T follicular helper cell (primary cell): ENCODE results near the gene PCED1B.
"Not testable (repeated sequence)": the region's sequence is repeated elsewhere in the genome, so short reads cannot be mapped to it uniquely, and the experiment has no call there.

Experiments
- DNase-seq: peaks from one replicate; pipeline ENCODE4 v3.0.0-alpha.2; 2020; ENCODE audit warnings: low read depth

Gene PCED1B

GRCh38 chr12:47166365-47166764 is 86.9 kb downstream of the PCED1B start:
- DNase-seq = no peak

DNA sequence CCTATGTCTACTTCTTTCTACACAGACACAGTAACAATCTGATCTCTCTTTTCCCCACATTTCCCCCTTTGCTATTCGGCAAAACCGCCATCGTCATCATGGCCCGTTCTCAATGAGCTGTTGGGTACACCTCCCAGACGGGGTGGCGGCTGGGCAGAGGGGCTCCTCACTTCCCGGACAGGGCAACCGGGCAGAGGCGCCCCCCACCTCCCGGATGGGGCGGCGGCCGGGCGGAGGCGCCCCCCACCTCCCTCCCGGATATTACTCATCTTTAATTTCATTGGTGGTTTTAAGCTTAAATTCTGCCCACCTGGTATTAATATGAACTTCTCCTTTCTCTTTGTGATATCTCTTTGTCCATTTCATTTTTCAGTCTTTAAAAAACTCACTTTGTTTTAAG is 90.9 kb downstream of the PCED1B start:
- not testable (repeated sequence) for DNase-seq

DNA sequence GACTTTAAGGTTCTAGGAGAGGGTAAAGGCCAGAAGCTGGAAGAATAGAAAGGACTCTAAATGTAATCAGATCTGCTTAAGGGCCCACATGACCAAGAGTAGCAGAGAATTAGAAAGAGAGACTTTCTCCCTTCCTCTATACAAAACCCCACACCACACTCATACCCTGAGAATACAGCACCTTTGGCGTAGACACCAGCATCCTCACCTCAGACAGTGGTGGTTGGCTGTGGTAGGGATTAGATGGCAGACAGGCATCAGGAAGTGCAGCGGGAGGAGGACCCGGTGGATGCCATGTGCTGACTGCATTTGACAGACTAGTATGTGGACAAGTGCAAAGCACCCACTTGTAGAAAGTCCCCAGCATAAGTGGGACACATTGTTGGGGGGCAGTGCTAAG is 98.6 kb downstream of the PCED1B start:
- no peak for DNase-seq

GRCh38 chr12:47182164-47182938 is 102.9 kb downstream of the PCED1B start:
- DNase-seq = not testable (repeated sequence)

DNA sequence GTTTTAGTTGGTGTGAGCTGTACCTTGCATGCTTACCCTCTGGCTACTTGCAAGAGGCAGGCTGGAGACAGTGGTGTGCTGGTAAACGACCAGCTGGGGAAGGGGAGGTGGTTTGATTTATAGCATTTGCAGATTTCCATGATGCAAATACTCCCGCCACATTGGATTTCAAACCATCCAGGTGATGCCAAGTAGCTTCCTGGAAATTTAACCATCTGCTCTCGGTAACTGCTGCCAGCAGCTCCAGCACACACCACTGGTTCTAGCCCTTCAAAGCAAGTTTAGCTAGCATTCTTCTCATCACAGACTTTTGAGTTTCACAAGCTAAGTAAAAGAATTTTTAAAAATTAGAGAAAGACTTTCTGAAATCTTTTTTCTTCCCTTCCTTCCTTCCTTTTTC is 104.8 kb downstream of the PCED1B start:
- DNase-seq = no peak

DNA sequence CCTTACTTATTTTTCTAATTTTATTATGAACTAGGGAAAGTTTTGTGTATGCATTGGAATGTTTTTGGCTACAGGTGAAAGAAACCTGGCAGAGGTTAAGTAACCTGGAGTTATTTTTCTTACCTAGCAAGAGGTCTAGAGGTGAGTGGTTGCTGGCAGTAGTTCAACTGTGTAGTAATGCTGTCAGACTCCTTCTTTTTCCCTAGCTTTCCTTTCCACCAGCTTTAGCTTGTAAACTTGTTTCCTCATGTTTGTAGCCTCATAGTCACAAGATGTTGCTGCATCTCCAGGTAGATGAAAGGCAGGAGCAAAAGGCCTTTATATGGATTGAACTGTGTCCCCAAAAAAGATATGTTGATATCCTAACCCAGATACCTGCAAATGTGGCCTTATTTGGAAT is 105.4 kb downstream of the PCED1B start:
- no peak for DNase-seq

GRCh38 chr12:47186246-47186645 is 106.8 kb downstream of the PCED1B start:
- DNase-seq = no peak

- no peak for DNase-seq
These were observed 109.4 kb downstream of the PCED1B start for GRCh38 chr12:47188576-47189441.

DNA sequence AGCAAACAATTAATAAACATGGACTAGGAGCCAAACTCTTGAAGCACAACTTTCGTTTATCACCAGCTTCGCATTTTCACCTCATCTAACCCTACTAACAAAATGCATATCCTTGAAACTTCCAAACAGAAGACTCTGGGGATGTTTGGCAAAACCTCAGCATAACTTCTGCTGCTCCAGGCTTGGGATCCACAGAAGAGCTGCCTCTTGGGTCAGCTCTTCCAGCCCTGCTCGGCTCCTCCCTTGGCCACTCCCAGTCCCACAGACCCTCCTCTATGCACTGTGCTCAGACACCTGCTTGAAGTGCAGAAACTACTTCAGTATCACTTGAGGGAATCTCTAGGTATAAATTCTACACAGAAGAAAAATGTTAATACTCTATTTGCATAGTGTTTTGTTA is 110.3 kb downstream of the PCED1B start:
- no peak for DNase-seq

DNA sequence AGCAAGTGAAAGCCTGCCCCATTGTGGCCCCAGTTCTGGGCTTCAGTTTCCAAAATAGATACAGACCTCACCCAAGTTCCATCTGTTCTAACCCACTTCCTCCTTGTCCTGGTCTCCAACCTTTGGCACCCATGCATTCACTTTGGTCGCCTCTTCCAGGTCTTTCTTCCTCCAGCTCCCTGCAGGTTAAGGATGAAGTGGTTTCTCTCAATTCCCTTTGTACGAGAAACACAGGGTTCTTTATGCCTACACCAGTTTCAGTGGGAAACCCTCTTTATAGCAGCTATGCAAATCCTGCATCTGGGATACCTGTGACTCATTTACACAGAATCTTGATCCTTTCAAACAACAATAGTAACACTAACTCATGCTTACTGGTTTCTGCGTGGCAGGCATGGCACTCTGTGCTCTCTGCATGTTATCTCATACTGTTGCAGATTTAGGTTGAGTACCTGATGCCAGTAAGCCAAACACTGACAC is 110.9 kb downstream of the PCED1B start:
- DNase-seq = no peak

DNA sequence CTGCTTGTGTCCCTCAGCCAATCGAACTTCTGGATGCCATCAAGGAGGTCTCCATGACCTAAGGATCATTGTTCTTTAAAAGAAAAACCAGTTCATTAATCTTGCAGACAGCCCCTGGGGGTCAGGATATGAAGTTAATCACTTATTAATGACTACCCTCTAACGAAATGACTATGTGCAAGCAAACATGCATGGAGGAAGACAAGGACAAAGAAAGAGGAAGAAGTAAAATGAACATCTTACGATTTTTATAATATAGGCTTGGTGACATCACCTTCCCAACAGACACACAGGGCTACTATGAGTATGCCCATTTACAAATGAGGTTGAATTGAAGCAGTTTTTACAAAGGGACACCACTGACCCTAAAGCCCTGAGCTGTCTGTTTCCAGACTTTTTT is 111.5 kb downstream of the PCED1B start:
- no peak for DNase-seq

GRCh38 chr12:47192051-47192450 is 112.6 kb downstream of the PCED1B start:
- DNase-seq = no peak

- DNase-seq = no peak
These were observed 113.6 kb downstream of the PCED1B start for GRCh38 chr12:47193066-47193465.

- no peak for DNase-seq
These were observed 115.1 kb downstream of the PCED1B start for GRCh38 chr12:47194501-47194900.

GRCh38 chr12:47200446-47200845 is 121.0 kb downstream of the PCED1B start:
- no peak for DNase-seq

- not testable (repeated sequence) for DNase-seq
These were observed 121.8 kb downstream of the PCED1B start for GRCh38 chr12:47201190-47201589.

- no peak for DNase-seq
These were observed 122.8 kb downstream of the PCED1B start for GRCh38 chr12:47202176-47202575.

- no peak for DNase-seq
These were observed 126.4 kb downstream of the PCED1B start for GRCh38 chr12:47205532-47206449.

- no peak for DNase-seq
These were observed 127.3 kb downstream of the PCED1B start for GRCh38 chr12:47206450-47207339.

GRCh38 chr12:47207340-47207717 is 127.9 kb downstream of the PCED1B start:
- DNase-seq = no peak

- no peak for DNase-seq
These were observed 128.4 kb downstream of the PCED1B start for GRCh38 chr12:47207829-47208248.
